H1 (cell line): ENCODE data around the gene CORO7. TPM values are rescaled to one million over a fixed set of nuclear protein-coding genes. Genes with fewer than 3 reads are reported as not detected.

Source experiments
- CTCF ChIA-PET: fragments of 300-600 bp; sonication (Branson Sonifier 250); formaldehyde crosslinking; loops from one replicate; lab custom pipeline; 2021; ENCODE audit not compliant: partially characterized antibody; lab: Charles Lee
- POLR2A ChIA-PET: fragments of 300-600 bp; sonication (Branson Sonifier 250); formaldehyde crosslinking; loops from one replicate; lab custom pipeline; 2021; ENCODE audit warnings: inconsistent platforms; ENCODE audit not compliant: partially characterized antibody; lab: Charles Lee
- DNase-seq, 2 experiments: peaks; one replicate each; pipeline versions ENCODE4 v3.0.0 to v3.0.0-alpha.2; 2010 to 2022; ENCODE audit warnings: low spot score in 2 of 2, low read depth in 1 of 2, mixed read lengths in 1 of 2
- FAIRE-seq: peaks from 2 replicates; lab custom pipeline; 2011; peaks lifted over from hg19 to GRCh38; lab: Jason Lieb, UNC
- H2AFZ ChIP-seq: 2 replicates; pipeline ENCODE4 v1.8.1; 2012; ENCODE audit warnings: low read length, inconsistent platforms
- H2AK5ac ChIP-seq: 2 replicates; pipeline ENCODE4 v1.6.1; 2013; ENCODE audit warnings: low read depth, low read length
- H2BK120ac ChIP-seq: replicated peaks from 2 replicates; pipeline ENCODE3; 2013; ENCODE audit warnings: low read depth, low read length, inconsistent platforms
- H2BK12ac ChIP-seq: 2 replicates; pipeline ENCODE4 v1.6.1; 2013; ENCODE audit warnings: low read depth, low read length
- H2BK15ac ChIP-seq: 2 replicates; pipeline ENCODE4 v1.6.1; 2013; ENCODE audit warnings: low read length
- H2BK20ac ChIP-seq: 2 replicates; pipeline ENCODE4 v1.6.1; 2013; ENCODE audit warnings: low read length
- H2BK5ac ChIP-seq: 2 replicates; pipeline ENCODE4 v1.6.1; 2013; ENCODE audit warnings: low read depth, low read length
- H3K14ac ChIP-seq: 2 replicates; pipeline ENCODE4 v1.6.1; 2013; ENCODE audit warnings: inconsistent platforms; ENCODE audit not compliant: insufficient read length
- H3K18ac ChIP-seq: 2 replicates; pipeline ENCODE4 v1.6.1; 2013; ENCODE audit warnings: low read length; ENCODE audit errors: extremely low read depth
- H3K23ac ChIP-seq: 2 replicates; pipeline ENCODE4 v1.6.1; 2013; ENCODE audit warnings: inconsistent platforms; ENCODE audit not compliant: insufficient read length
- H3K23me2 ChIP-seq: 2 replicates; pipeline ENCODE4 v1.6.1; 2013; ENCODE audit warnings: low read depth, low read length
- H3K27ac ChIP-seq: 2 replicates; pipeline ENCODE4 v1.6.1; 2011; ENCODE audit warnings: low read depth, low read length, inconsistent platforms
- H3K27me3 ChIP-seq, 4 experiments: replicated peaks in 1 of 4; 1 replicate in 1 of 4; 2 replicates in 3 of 4; pipeline versions ENCODE4 v1.6.1 to v1.8.1; 2011 to 2013; ENCODE audit warnings: low read length in 3 of 4, mild to moderate bottlenecking in 3 of 4, inconsistent platforms in 2 of 4, mixed read lengths in 2 of 4, moderate library complexity in 1 of 4; ENCODE audit not compliant: control insufficient read depth in 3 of 4, insufficient read depth in 3 of 4; ENCODE audit errors: extremely low read depth in 1 of 4
- H3K36me3 ChIP-seq, 4 experiments: 2 replicates each; pipeline versions ENCODE4 v1.6.1 to v1.8.1; 2011 to 2013; ENCODE audit warnings: mild to moderate bottlenecking in 4 of 4, low read length in 3 of 4, moderate library complexity in 2 of 4, control low read depth in 1 of 4, inconsistent platforms in 1 of 4; ENCODE audit not compliant: insufficient read depth in 4 of 4, control insufficient read depth in 2 of 4
- H3K4ac ChIP-seq: replicated peaks from 2 replicates; pipeline ENCODE3; 2013; ENCODE audit warnings: low read length, low read depth, mixed read lengths, inconsistent platforms; ENCODE audit not compliant: insufficient read length
- H3K4me1 ChIP-seq, 4 experiments: replicated peaks in 1 of 4; 1 replicate in 1 of 4; 2 replicates in 3 of 4; pipeline versions ENCODE4 v1.6.1 to v1.8.1; 2011 to 2013; ENCODE audit warnings: low read length in 3 of 4, inconsistent platforms in 2 of 4, mixed read lengths in 1 of 4; ENCODE audit not compliant: insufficient read depth in 4 of 4, control insufficient read depth in 3 of 4
- H3K4me2 ChIP-seq, 2 experiments: 2 replicates each; pipeline versions ENCODE4 v1.6.1 to v1.8.1; 2011 to 2013; ENCODE audit warnings: low read depth in 2 of 2, low read length in 2 of 2, control low read depth in 1 of 2, inconsistent platforms in 1 of 2, mild to moderate bottlenecking in 1 of 2; ENCODE audit not compliant: insufficient read depth in 1 of 2
- H3K4me3 ChIP-seq, 4 experiments: fragments of 200-600, 300-600 bp in 1 of 4; sonication (generic), shearing (Covaris generic), sonication (Bioruptor Twin) in 1 of 4; 2 replicates each; pipeline versions ENCODE4 v1.5.1 to v1.8.1; 2011 to 2016; ENCODE audit warnings: low read length in 4 of 4, low read depth in 3 of 4, control low read depth in 2 of 4, inconsistent platforms in 2 of 4, mild to moderate bottlenecking in 2 of 4, mixed read lengths in 1 of 4, moderate library complexity in 1 of 4; ENCODE audit not compliant: insufficient read depth in 2 of 4; ENCODE audit errors: extremely low read depth in 1 of 4
- H3K56ac ChIP-seq: replicated peaks from 2 replicates; pipeline ENCODE3; 2013; ENCODE audit warnings: low read depth, mild to moderate bottlenecking, mixed read lengths, low read length, inconsistent platforms; ENCODE audit not compliant: insufficient read length
- H3K79me1 ChIP-seq: 2 replicates; pipeline ENCODE4 v1.6.1; 2013; ENCODE audit warnings: low read depth, low read length, control low read depth
- H3K79me2 ChIP-seq, 2 experiments: 2 replicates each; pipeline versions ENCODE4 v1.6.1 to v1.8.1; 2012 to 2013; ENCODE audit warnings: low read length in 2 of 2, mild to moderate bottlenecking in 2 of 2, inconsistent platforms in 1 of 2; ENCODE audit not compliant: insufficient read depth in 2 of 2, control insufficient read depth in 1 of 2
- H3K9ac ChIP-seq, 4 experiments: replicated peaks in 1 of 4; 1 replicate in 1 of 4; 2 replicates in 3 of 4; pipeline versions ENCODE4 v1.6.1 to v1.8.1; 2011 to 2013; ENCODE audit warnings: low read depth in 3 of 4, low read length in 3 of 4, control low read depth in 2 of 4, mild to moderate bottlenecking in 2 of 4, moderate library complexity in 2 of 4, inconsistent platforms in 1 of 4; ENCODE audit errors: extremely low read depth in 1 of 4
- H3K9me3 ChIP-seq, 2 experiments: 2 replicates each; pipeline versions ENCODE4 v1.6.1 to v1.8.1; 2012 to 2013; ENCODE audit warnings: mild to moderate bottlenecking in 2 of 2, moderate library complexity in 2 of 2, control low read depth in 1 of 2, inconsistent platforms in 1 of 2, low read depth in 1 of 2, low read length in 1 of 2, mixed read lengths in 1 of 2; ENCODE audit not compliant: insufficient read depth in 2 of 2
- H4K20me1 ChIP-seq, 2 experiments: replicated peaks in 1 of 2; 2 replicates each; pipeline versions ENCODE3 to v1.8.1; 2011 to 2013; ENCODE audit warnings: inconsistent platforms in 2 of 2, low read length in 2 of 2, mild to moderate bottlenecking in 1 of 2; ENCODE audit not compliant: insufficient read depth in 2 of 2, control insufficient read depth in 1 of 2
- H4K5ac ChIP-seq: 2 replicates; pipeline ENCODE4 v1.6.1; 2013; ENCODE audit warnings: low read length, low read depth, mixed read lengths, inconsistent platforms; ENCODE audit not compliant: insufficient read length
- H4K8ac ChIP-seq: 2 replicates; pipeline ENCODE4 v1.8.0; 2013; ENCODE audit warnings: mild to moderate bottlenecking, moderate library complexity, low read length, inconsistent platforms; ENCODE audit not compliant: insufficient read depth; ENCODE audit errors: extremely low read depth
- H4K91ac ChIP-seq: replicated peaks from 2 replicates; pipeline ENCODE3; 2013; ENCODE audit warnings: low read length, mixed read lengths, inconsistent platforms; ENCODE audit not compliant: insufficient read length
- BRCA1 ChIP-seq: IDR thresholded peaks from 2 replicates; pipeline ENCODE4 v1.6.1; 2012; ENCODE audit warnings: low read depth, low read length, improper control_type of control experiment
- CBX5 ChIP-seq: fragments of 300-800, 300-1000 bp; sonication (generic); IDR thresholded peaks from 2 replicates; pipeline ENCODE4 v1.7.1; 2016; ENCODE audit warnings: antibody characterized with exemption, low read length, low read depth
- CEBPB ChIP-seq: IDR thresholded peaks from 2 replicates; pipeline ENCODE4 v1.6.1; 2012; ENCODE audit warnings: low read depth, low read length
- CTBP2 ChIP-seq: IDR thresholded peaks from 2 replicates; pipeline ENCODE4 v1.7.0; 2011; ENCODE audit warnings: borderline replicate concordance, mild to moderate bottlenecking, moderate library complexity, mixed read lengths, low read length; ENCODE audit not compliant: insufficient read depth, insufficient read length
- EP300 ChIP-seq, 2 experiments: IDR thresholded peaks; 1 replicate in 1 of 2; 2 replicates in 1 of 2; pipeline ENCODE4 v1.6.1; 2011 to 2012; ENCODE audit warnings: low read depth in 2 of 2, low read length in 2 of 2, mild to moderate bottlenecking in 2 of 2, borderline replicate concordance in 1 of 2, inconsistent platforms in 1 of 2, moderate library complexity in 1 of 2
- EZH2 ChIP-seq: fragments of 200-600 bp; sonication (generic); IDR thresholded peaks from 2 replicates; pipeline ENCODE4 v1.7.1; 2012; ENCODE audit warnings: low read depth, mild to moderate bottlenecking, moderate library complexity, low read length, inconsistent platforms; ENCODE audit not compliant: severe bottlenecking
- HDAC2 ChIP-seq, 2 experiments: fragments of 300-600 bp in 1 of 2; sonication (generic) in 1 of 2; IDR thresholded peaks; 2 replicates each; pipeline ENCODE4 v1.6.1; 2011 to 2012; ENCODE audit warnings: low read depth in 2 of 2, low read length in 2 of 2, mild to moderate bottlenecking in 2 of 2, moderate library complexity in 2 of 2, borderline replicate concordance in 1 of 2, inconsistent platforms in 1 of 2
- KDM5A ChIP-seq: fragments of 200-600 bp; IDR thresholded peaks from 2 replicates; pipeline ENCODE4 v1.7.1; 2012; ENCODE audit warnings: mild to moderate bottlenecking, low read length, inconsistent platforms, mixed read lengths
- POLR2A ChIP-seq, 2 experiments: IDR thresholded peaks; 1 replicate in 1 of 2; 2 replicates in 1 of 2; pipeline ENCODE4 v1.6.1; 2011; ENCODE audit warnings: low read depth in 2 of 2, low read length in 2 of 2, mild to moderate bottlenecking in 2 of 2; ENCODE audit errors: control extremely low read depth in 1 of 2
- SP1 ChIP-seq: IDR thresholded peaks from 2 replicates; pipeline ENCODE4 v1.6.1; 2011; ENCODE audit warnings: low read depth, low read length
- TBP ChIP-seq: IDR thresholded peaks from 2 replicates; pipeline ENCODE4 v1.6.1; 2011; ENCODE audit warnings: low read depth, low read length, improper control_type of control experiment
- TCF12 ChIP-seq: IDR thresholded peaks from 2 replicates; pipeline ENCODE4 v1.6.1; 2011; ENCODE audit warnings: low read depth, mild to moderate bottlenecking, low read length
- WGBS, 2 experiments: shearing (Covaris generic) in 1 of 2; methylation state at CpG; one replicate each; pipeline versions ENCODE4 v1.1.6 to v1.1.7; 2013 to 2015; ENCODE audit warnings: low lambda C conversion rate in 2 of 2, mixed read lengths in 2 of 2, inconsistent platforms in 1 of 2, low coverage in 1 of 2, missing lambda C conversion rate in 1 of 2; ENCODE audit not compliant: insufficient replicate concordance in 2 of 2, insufficient coverage in 1 of 2, insufficient read length in 1 of 2; ENCODE audit errors: extremely low coverage in 1 of 2, missing lambda C conversion rate in 1 of 2; 5-methylcytosine and 5-hydroxymethylcytosine counted together
- polyA plus RNA-seq, 7 experiments: library from polyadenylated mRNA; depleted of rRNA in 3 of 7; stranded (reverse) in 5 of 7; unstranded in 2 of 7; fragments of >200 nt in 5 of 7; fragments of 200-250 nt in 2 of 7; gene quantifications; 1 replicate in 5 of 7; 2 replicates in 1 of 7; 4 replicates in 1 of 7; pipeline versions ENCODE4 v1.2.1 to v1.2.3, GENCODE V29; 2011 to 2013; ENCODE audit warnings: missing spikeins in 2 of 7, mixed read lengths in 2 of 7
- total RNA-seq: library from RNA; stranded (reverse); fragmentation: NEBNext Ultra II Directional; extraction: Animal tissue kit (Norgen Biotek cat#: 25700); gene quantifications from 2 replicates; pipeline ENCODE4 v1.2.1, GENCODE V29; 2021

The CORO7 gene
- total and polyA plus RNA-seq, 2 of the 8 experiments (the other 6 are each of a cell fraction or from before 2014, with no cell fraction given) = 25.2 to 29.8 TPM

DNA sequence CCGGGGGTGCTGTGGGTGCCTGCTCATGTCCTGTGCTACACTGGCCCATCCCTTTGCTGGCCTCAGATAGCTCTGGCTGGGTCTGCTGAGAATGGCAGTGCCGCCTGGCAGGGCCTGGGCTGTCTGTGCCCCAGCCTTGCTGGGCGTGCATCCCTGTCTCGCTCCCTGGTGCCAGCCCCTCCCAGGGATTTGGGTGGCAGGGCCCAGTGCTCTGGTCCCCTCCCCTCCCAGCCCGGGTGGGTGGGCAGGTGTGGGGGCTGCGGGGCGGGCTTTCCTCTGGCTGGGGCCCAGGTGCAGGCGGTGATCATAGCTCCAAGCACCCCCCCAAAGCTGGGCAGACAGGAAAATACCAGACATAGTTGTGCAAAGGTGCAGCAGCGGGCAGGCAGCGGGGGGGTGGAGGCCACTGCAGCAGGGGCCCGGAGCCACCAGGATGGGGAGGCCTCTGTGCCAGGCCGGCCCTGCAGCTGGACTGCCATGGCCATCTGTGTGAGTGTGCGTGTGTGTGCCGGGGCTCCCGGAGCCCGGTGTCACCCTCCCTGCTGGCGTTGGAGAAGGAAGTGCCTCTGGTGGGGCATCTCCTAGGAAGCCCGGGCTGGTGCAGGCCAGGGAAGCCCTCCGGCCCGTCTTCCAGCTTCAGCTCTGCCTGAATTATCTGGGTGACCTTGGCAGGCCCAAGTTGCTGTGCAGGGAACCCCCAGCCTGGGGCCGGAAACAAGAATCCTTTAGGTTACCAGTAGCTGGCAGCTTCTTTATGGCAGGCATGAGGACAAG is 93.1 kb downstream of the CORO7 start:
- H4K5ac ChIP-seq = no peak overlapping the region
- peak overlapping the region; percentile 68; the same call in 1 of the 2 replicates for H2BK12ac ChIP-seq
- H3K23me2 ChIP-seq = peaks cover 3% of the 10 kb centered on the region; the same call in 1 of the 2 replicates
- no peak overlapping the region for H4K8ac ChIP-seq
- 87% methylated on average over 19 of the region's 21 CpGs; no CpG with 5 or more reads in 1 of the 2 experiments for WGBS, 2 experiments
- no peaks in the 10 kb centered on the region for H3K9me3 ChIP-seq
- H2BK20ac ChIP-seq = no peak overlapping the region
- H3K4me1 ChIP-seq = peaks cover 0 to 37% (median 30%) of the 10 kb centered on the region in 4 experiments; a peak in 6 of 7 replicates
- H4K91ac ChIP-seq = peak overlapping the region; percentile 49
- H3K4me2 ChIP-seq = no peak overlapping the region
- peak overlapping the region; percentile 60; the same call in 1 of the 2 replicates for H2BK5ac ChIP-seq
- FAIRE-seq (no peak), DNase-seq (no peak)
- no peak overlapping the region for H3K27ac ChIP-seq
- H3K4ac ChIP-seq = no peak overlapping the region
- H3K9ac ChIP-seq = no peak overlapping the region
- H3K4me3 ChIP-seq = no peak overlapping the region
- H2AFZ ChIP-seq = no peak overlapping the region
- H3K18ac ChIP-seq = no peak overlapping the region; the same call in 1 of the 2 replicates
- H2BK15ac ChIP-seq = no peak overlapping the region
- POLR2A ChIA-PET = interaction anchor here (1.0 to 8.9 kb wide), 8 partner anchors 12 to 61 kb away, joined by 3 to 80 read pairs (median 5); partner anchors contain the start of gene TFAP4
- no peak overlapping the region for H3K14ac ChIP-seq
- H2BK120ac ChIP-seq = no peak overlapping the region
- H4K20me1 ChIP-seq = peaks cover 13 to 22% of the 10 kb centered on the region in 2 experiments
- no peak overlapping the region for H3K56ac ChIP-seq
- H3K27me3 ChIP-seq = no peaks in the 10 kb centered on the region
- no peak overlapping the region for H2AK5ac ChIP-seq
- H3K79me1 ChIP-seq = peaks cover 13% of the 10 kb centered on the region
- no peaks in the 10 kb centered on the region for H3K36me3 ChIP-seq
- CTCF ChIA-PET = interaction anchor here (0.6 to 8.6 kb wide), 17 partner anchors 9 to 80 kb away, joined by 3 to 69 read pairs (median 5); no protein-coding TSS in a partner anchor
- H3K79me2 ChIP-seq = peaks cover 0 to 65% of the 10 kb centered on the region in 2 experiments; a peak in 2 of 4 replicates
- H3K23ac ChIP-seq = no peak overlapping the region
- TF ChIP-seq HDAC2 (IDR thresholded peaks at IDR 0.05; ENCODE audit: borderline replicate concordance in 1 of 2, low read depth in 2 of 2, low read length in 2 of 2) = no peak
- no peak for TF ChIP-seq CTBP2
- no peak for TF ChIP-seq CBX5
- no peak for TF ChIP-seq POLR2A (IDR thresholded peaks at IDR 0.05; ENCODE audit: control extremely low read depth in 1 of 2, low read depth in 2 of 2, low read length in 2 of 2)
- TF ChIP-seq SP1 = no peak
- TF ChIP-seq KDM5A = no peak
- TF ChIP-seq TBP = no peak
- TF ChIP-seq EZH2 = no peak
- no peak for TF ChIP-seq TCF12
- TF ChIP-seq BRCA1 = no peak
- TF ChIP-seq EP300 (IDR thresholded peaks at IDR 0.05; ENCODE audit: borderline replicate concordance in 1 of 2, low read depth in 2 of 2, low read length in 2 of 2) = no peak
- no peak for TF ChIP-seq CEBPB
